ENCODE measurements around the gene TRAPPC3.

The TRAPPC3 gene

DNA sequence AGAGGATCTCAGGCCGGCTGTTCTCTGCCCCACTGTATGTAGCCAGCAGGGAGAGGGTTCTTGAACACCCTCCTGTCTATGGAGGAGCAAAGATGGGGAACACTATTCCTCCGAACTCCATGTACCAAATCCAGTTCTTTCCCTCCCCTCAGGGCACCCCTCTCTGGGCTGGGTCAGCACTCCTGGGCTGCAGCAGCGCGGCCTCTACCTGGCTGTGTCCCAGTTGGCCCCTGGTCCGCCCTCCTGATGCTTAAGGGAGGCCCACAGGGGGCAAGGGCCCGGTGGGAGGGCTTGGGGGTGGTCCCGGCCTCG, 61.1 kb downstream of the TRAPPC3 start:
- H3K27me3 ChIP-seq = no peaks in the 10 kb centered on the region
- peak overlapping the region; percentile 91 for H3K4me3 ChIP-seq
- peak overlapping the region; percentile 96 for H3K4me2 ChIP-seq
- H3K27ac ChIP-seq = peak overlapping the region; percentile 94
- peaks cover 33% of the 10 kb centered on the region for H4K20me1 ChIP-seq
- H3K9ac ChIP-seq = peak overlapping the region; percentile 89
- H3K9me3 ChIP-seq = no peaks in the 10 kb centered on the region
- H3K4me1 ChIP-seq = peaks cover 92% of the 10 kb centered on the region
- H3K36me3 ChIP-seq = peaks cover 28% of the 10 kb centered on the region
- TF ChIP-seq Cebpa-rat (IDR thresholded peaks at IDR 0.05) = no peak

DNA sequence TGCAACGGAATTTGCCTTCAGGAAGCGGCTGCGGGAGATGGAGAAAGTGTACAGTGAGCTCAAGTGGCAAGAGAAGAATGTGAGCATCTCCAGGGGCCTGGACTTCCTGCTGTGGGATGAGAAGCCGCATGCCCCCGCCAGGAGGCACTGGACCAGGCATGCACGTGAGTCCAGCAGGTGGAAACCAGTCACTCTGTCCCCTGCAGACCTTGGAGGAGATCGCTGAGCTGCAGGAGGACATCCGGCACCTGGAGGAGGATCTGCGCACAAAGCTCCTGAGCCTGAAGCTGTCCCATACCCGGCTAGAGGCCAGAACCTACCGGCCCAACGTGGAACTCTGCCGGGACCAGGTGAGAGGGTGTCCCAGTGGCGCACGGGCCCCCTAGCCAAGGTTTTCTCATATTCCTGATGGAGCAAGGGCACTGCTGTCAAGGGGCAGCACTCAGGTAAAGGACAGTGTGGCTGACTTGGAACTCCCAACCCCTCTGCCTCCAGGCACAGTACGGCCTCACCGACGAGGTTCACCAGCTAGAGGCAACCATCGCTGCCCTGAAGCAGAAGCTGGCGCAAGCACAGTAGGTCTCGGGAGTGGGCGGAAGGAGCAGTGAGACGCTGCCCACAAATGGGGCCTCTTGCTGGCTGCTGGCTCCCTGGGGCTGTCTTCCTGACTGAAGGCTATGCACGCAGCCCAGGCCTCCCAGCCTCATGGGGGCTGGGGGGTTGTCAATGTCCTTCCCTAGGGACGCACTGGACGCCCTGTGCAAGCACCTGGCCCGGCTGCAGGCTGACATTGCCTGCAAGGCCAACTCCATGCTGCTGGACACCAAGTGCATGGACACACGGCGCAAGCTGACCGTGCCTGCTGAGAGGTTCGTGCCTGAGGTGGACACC, 61.8 kb downstream of the TRAPPC3 start:
- no peaks in the 10 kb centered on the region for H3K27me3 ChIP-seq

More for the DNA sequence above, 61.8 kb downstream of the TRAPPC3 start:
- Histone ChIP-seq H3K9ac (peak overlapping the region; percentile 89), H3K36me3 (peaks cover 21% of the 10 kb centered on the region), H3K9me3 (no peaks in the 10 kb centered on the region), H3K4me2 (peak overlapping the region; percentile 96), H3K27ac (peak overlapping the region; percentile 94), H3K4me1 (peaks cover 91% of the 10 kb centered on the region), H4K20me1 (peaks cover 26% of the 10 kb centered on the region; the same call in 1 of the 2 replicates), H3K4me3 (peak overlapping the region; percentile 91)
- TF ChIP-seq Cebpa-rat (IDR thresholded peaks at IDR 0.05) = no peak

All from BLaER1 (cell line).